HG03175 (cell line): ENCODE results near the gene IFI6.
"Not testable (repeated sequence)": the region's sequence is repeated elsewhere in the genome, so short reads cannot be mapped to it uniquely, and the experiment has no call there.

Experiments used
- ATAC-seq: cut with Tn5 transposase; IDR thresholded peaks from one replicate; pipeline ENCODE4 v1.9.1; 2021; ENCODE audit warnings: mild to moderate bottlenecking, moderate library complexity; ENCODE audit not compliant: unreplicated experiment

Gene IFI6

DNA sequence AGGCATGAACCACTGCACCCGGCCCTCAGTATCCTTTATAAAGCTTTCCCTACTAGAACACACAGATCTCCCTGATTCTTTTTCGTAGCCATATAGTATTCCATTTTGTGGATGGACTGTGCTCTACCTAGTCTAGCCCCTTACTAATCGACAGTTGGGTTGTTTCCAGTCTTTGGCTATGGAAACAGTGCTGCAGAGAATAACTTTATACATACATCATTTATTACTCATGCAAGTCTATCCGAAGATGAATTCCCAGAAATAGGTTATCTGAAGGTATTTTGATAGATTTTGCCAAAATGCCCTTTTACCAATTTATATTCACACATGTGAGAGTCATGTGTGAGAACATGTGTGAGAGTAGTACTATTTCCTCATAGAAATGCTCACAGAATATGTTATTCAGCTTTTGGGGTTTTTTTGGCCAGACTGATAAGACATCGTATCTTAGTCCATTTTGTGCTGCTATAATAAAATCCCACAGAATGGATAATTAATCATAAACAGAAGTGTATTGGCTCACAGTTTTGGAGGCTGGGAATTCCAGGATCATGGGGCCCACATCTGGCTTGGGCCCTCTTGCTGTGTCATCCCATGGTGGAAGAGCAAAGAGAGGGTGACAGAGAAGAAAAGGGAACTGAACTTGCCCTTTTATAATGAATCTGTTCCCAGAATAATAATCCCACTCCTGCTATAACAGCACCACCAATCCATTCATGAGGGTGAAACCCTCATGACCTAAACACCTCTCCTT lies 19.7 kb downstream of the IFI6 start:
- ATAC-seq: no peak

- ATAC-seq: no peak
Measured at GRCh38 chr1:27650539-27651175, 21.3 kb downstream of the IFI6 start.

- ATAC-seq: no peak
Measured at GRCh38 chr1:27650171-27650538, 21.8 kb downstream of the IFI6 start.

DNA sequence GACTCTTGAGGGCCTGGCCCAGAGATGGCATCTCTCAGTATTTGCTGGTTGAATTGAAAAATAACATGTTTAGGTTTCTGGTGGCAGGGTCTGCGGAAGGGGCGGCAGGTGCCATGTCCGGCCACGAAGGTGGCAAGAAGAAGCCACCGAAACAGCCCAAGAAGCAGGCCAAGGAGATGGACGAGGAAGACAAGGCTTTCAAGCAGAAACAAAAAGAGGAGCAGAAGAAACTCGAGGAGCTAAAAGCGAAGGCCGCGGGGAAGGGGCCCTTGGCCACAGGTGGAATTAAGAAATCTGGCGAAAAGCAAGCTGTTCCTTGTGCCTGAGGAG lies 22.7 kb downstream of the IFI6 start:
- ATAC-seq: no peak

- no peak for ATAC-seq
Measured at GRCh38 chr1:27648602-27649305, 23.2 kb downstream of the IFI6 start.

- ATAC-seq: no peak
Measured at GRCh38 chr1:27647328-27647727, 24.7 kb downstream of the IFI6 start.

DNA sequence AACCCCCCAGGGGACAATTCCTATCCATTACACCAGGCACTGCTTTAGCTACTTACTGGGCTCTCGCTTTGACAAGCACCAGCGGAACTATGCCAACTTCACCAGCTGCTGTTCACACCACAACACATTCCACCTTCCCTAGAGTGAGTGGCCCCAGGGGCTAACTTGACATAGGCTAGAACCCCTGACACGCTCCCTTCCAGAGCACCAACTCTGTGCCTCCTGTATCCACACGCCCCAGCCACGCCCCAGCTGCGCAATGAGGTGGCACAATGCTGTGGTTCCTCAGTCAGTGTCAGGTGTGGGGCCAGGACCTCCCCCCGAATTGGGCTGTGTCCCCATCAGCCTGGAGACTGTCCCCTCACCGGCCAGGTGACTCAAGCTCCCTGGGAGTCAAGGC lies 25.3 kb downstream of the IFI6 start:
- ATAC-seq: no peak

- no peak for ATAC-seq
Measured at GRCh38 chr1:27645071-27645415, 26.9 kb downstream of the IFI6 start.

- no peak for ATAC-seq
Measured at GRCh38 chr1:27644369-27645070, 27.5 kb downstream of the IFI6 start.

GRCh38 chr1:27643600-27644368 lies 28.2 kb downstream of the IFI6 start:
- no peak for ATAC-seq

- ATAC-seq: not testable (repeated sequence)
Measured at GRCh38 chr1:27640514-27640913, 31.5 kb downstream of the IFI6 start.

GRCh38 chr1:27638805-27639204 lies 33.2 kb downstream of the IFI6 start:
- ATAC-seq: no peak

DNA sequence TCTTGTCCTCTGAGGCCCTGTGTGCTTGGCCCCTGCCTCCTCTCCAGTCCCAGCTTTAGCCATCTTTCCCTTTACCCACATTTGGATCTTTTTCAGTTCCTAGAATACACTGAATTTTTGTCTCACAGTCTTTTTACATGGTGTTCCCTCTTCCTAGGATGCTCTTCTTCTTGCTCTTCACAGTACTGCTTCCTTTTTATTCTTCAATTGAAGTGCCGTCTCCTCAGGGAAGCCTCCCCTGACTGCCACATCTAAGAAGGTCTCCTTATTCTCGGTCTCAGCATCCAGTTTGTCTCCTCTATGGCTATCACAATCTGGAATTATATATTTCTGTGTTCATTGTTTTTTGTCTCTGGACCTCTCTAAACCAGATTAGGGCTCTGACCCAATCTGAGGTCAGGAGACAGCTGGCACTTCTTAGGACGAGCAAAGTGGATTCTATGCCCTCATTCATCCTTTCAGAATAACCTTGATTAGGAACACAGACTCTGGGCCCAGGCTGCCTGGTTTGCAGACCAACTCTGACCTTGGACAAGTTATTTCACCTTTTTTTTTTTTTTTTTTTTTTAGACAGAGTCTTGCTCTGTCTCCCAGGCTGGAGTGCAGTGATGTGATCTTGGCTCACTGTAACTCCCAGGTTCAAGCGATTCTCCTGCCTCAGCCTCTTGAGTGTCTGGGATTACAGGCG lies 33.8 kb downstream of the IFI6 start:
- ATAC-seq: no peak

- no peak for ATAC-seq
Measured at GRCh38 chr1:27635396-27636142, 36.4 kb downstream of the IFI6 start.

- no peak for ATAC-seq
Measured at GRCh38 chr1:27634985-27635367, 37.0 kb downstream of the IFI6 start, which contains the start of gene FGR. FGR (minus strand) TSS chr1:27635185; CDS start chr1:27623916, 11,269 bp downstream.

DNA sequence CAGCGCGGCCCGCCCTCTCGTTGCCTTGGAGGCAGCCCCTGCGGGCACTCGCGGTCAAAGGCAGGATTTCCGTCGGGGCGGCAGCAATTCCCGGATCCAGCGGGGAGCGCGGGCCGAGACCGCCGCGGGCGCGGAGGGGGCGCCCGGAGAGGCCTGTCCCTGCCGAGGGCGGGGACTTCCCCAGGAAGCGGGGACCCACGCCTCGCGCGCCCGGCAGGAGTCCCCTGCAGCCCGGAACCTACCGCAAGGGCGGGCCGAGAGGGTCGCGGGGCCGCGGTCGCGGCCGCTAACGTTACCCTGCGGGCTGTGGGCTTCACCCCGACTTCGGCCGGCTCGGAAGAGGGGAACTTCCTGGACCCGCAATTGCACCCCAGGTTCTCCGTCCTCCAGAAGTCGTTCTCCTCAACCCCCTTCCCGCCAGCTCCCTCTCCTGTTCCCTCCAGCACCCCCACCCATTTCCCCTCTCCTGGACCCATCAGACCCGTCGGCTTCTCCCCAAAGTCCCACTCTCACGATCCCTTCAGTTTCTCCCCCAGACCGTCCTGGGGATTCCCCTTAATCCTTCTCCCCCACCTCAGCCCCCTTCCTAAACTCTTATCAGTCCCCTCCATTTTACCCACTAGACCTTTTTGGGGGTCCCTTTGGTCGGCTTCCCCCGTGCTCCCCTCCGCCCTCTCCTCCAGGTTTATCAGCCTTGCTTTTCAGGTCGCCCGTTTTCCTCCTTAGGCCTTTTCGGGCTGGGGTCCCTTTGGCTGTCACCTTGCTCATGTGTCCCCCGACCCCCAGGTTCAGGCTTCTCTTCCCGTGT lies 37.6 kb downstream of the IFI6 start:
- ATAC-seq: no peak

DNA sequence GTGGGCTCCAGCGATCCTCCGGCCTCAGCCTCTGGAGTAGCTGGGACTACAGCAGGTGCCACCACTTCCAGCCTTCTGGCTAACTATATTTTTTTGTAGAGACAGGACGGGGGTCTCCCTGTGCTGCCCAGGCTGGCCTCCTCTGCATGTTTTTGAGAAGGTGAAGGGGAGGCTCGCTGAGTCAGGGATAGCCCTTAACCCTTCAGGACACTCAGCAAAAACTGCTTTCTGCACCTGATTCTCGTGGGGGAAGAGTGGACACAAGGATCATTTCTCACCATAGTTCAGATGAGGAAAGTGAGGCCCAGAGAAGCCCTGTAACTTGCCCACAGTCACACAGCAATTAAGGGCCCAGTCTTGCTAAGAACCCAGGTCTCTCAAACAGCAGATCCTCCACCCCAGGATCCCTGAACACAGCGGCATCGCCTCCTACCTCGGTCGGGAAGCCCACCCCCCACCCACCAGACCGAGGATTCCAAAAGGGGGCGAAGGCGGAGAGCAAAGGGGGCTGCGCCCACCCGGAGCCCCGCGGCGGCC lies 38.3 kb downstream of the IFI6 start:
- no peak for ATAC-seq

DNA sequence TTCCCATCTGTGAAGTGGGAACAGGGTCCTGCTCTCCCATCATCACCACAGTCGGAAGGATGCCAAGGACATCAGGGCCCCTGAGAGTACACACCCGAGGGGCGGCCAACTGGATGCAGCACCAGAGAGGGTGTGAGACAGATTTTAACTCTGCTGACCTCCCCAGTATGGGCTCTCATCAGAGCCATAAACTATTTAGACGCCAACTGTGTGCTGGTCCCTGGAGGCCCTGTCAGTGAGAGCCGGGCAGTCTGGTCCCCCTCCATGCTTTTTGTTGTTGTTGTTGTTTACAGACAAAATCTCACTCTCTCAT lies 38.7 kb downstream of the IFI6 start:
- no peak for ATAC-seq
